RWPE2 (cell line): ENCODE measurements around the gene BHLHE23.
A peak's percentile ranks its signal among the peaks of the same experiment; 100 is the strongest.

Experiments
- ATAC-seq: fragments of 200-7000 bp; cut with Tn5 transposase; 3 replicates; pipeline ENCODE4 v1.9.1; 2021; ENCODE audit warnings: low read depth
- DNase-seq: peaks from one replicate; pipeline ENCODE4 v3.0.0-alpha.2; 2020; ENCODE audit warnings: low spot score
- H3K27ac ChIP-seq: fragments of 450-650 bp; 2 replicates; pipeline ENCODE4 v1.5.1; 2017; ENCODE audit warnings: mild to moderate bottlenecking; ENCODE audit not compliant: poor library complexity, severe bottlenecking
- H3K27me3 ChIP-seq: fragments of 250-450 bp; sonication (Bioruptor Pico); 2 replicates; pipeline ENCODE4 v1.5.1; 2021; ENCODE audit warnings: mild to moderate bottlenecking, moderate library complexity; ENCODE audit not compliant: insufficient read depth, poor library complexity, severe bottlenecking
- H3K36me3 ChIP-seq: fragments of 250-450 bp; sonication (Bioruptor Pico); 2 replicates; pipeline ENCODE4 v1.5.1; 2020; ENCODE audit warnings: low read depth, mild to moderate bottlenecking, moderate library complexity
- H3K4me1 ChIP-seq: fragments of 250-450 bp; sonication (Bioruptor Pico); 2 replicates; pipeline ENCODE4 v1.5.1; 2021; ENCODE audit warnings: mild to moderate bottlenecking, moderate library complexity; ENCODE audit not compliant: insufficient read depth, poor library complexity, severe bottlenecking
- H3K4me3 ChIP-seq: fragments of 250-450 bp; sonication (Bioruptor Pico); 2 replicates; pipeline ENCODE4 v1.5.1; 2021; ENCODE audit warnings: mild to moderate bottlenecking, moderate library complexity; ENCODE audit not compliant: severe bottlenecking
- H3K9me3 ChIP-seq: fragments of 250-450 bp; sonication (Bioruptor Pico); 2 replicates; pipeline ENCODE4 v1.5.1; 2021; ENCODE audit warnings: mild to moderate bottlenecking, moderate library complexity; ENCODE audit not compliant: severe bottlenecking
- CTCF ChIP-seq: fragments of 450-650 bp; IDR thresholded peaks from one replicate; pipeline ENCODE4 v1.5.1; 2017; ENCODE audit warnings: mild to moderate bottlenecking, moderate library complexity; ENCODE audit not compliant: poor library complexity, severe bottlenecking

BHLHE23 gene

GRCh38 chr20:63025534-63026331 is 19.0 kb upstream of the BHLHE23 start:
- Histone ChIP-seq H3K27ac (no peak overlapping the region), H3K4me1 (no peaks in the 10 kb centered on the region), H3K4me3 (no peak overlapping the region), H3K9me3 (no peaks in the 10 kb centered on the region), H3K36me3 (no peaks in the 10 kb centered on the region), H3K27me3 (peaks cover 90% of the 10 kb centered on the region)
- DNase-seq (peak; percentile 86), ATAC-seq (peak; percentile 57)
- TF ChIP-seq CTCF = no peak

- no peaks in the 10 kb centered on the region for H3K9me3 ChIP-seq
- H3K4me3 ChIP-seq = no peak overlapping the region
- H3K36me3 ChIP-seq = no peaks in the 10 kb centered on the region
- ATAC-seq (no peak), DNase-seq (peak; percentile 80)
- H3K27me3 ChIP-seq = peaks cover 90% of the 10 kb centered on the region
- TF ChIP-seq CTCF = no peak
- peaks cover under 1% of the 10 kb centered on the region for H3K4me1 ChIP-seq
- H3K27ac ChIP-seq = no peak overlapping the region
Observed at GRCh38 chr20:63024573-63025392, 18.0 kb upstream of the BHLHE23 start.

GRCh38 chr20:63023936-63024571 is 17.3 kb upstream of the BHLHE23 start:
- Histone ChIP-seq H3K4me1 (peaks cover 4% of the 10 kb centered on the region), H3K36me3 (no peaks in the 10 kb centered on the region), H3K9me3 (no peaks in the 10 kb centered on the region), H3K4me3 (no peak overlapping the region), H3K27me3 (peaks cover 92% of the 10 kb centered on the region), H3K27ac (no peak overlapping the region)
- ATAC-seq = no peak
- peak; percentile 79 for DNase-seq
- no peak for TF ChIP-seq CTCF

GRCh38 chr20:63023071-63023935 is 16.5 kb upstream of the BHLHE23 start:
- H3K27me3 ChIP-seq = peaks cover 95% of the 10 kb centered on the region
- no peak overlapping the region for H3K4me3 ChIP-seq
- peak; percentile 82 for DNase-seq
- H3K9me3 ChIP-seq = no peaks in the 10 kb centered on the region
- H3K4me1 ChIP-seq = peaks cover 4% of the 10 kb centered on the region
- no peaks in the 10 kb centered on the region for H3K36me3 ChIP-seq
- no peak for TF ChIP-seq CTCF
- ATAC-seq = no peak
- no peak overlapping the region for H3K27ac ChIP-seq
